SU-DHL-6 (cell line): Measurements from ENCODE around the gene TLCD2.

Source experiments
- H2AFZ ChIP-seq: fragments of 200-600 bp; sonication (generic); 2 replicates; pipeline ENCODE4 v1.6.1; 2014; ENCODE audit warnings: low read depth, mild to moderate bottlenecking, moderate library complexity, mixed read lengths, antibody characterized with exemption, low read length; ENCODE audit not compliant: severe bottlenecking
- H3F3A ChIP-seq: fragments of 200-600 bp; shearing (Covaris generic); 2 replicates; pipeline ENCODE4 v1.6.0; 2016; ENCODE audit warnings: antibody characterized with exemption, mild to moderate bottlenecking; ENCODE audit not compliant: insufficient read depth
- H3K27ac ChIP-seq: fragments of 200-600 bp; sonication (generic); 2 replicates; pipeline ENCODE4 v1.5.1; 2016; ENCODE audit warnings: low read depth, mild to moderate bottlenecking, low read length, moderate library complexity, mixed read lengths
- H3K27me3 ChIP-seq: fragments of 200-600 bp; sonication (generic), shearing (Covaris generic); 2 replicates; pipeline ENCODE4 v1.6.0; 2014; ENCODE audit warnings: mild to moderate bottlenecking, low read length
- H3K36me3 ChIP-seq: fragments of 200-600 bp; sonication (generic); 2 replicates; pipeline ENCODE4 v1.6.1; 2014; ENCODE audit warnings: mild to moderate bottlenecking, low read length, mixed read lengths
- H3K4me2 ChIP-seq: fragments of 300-600, 200-600 bp; shearing (Covaris generic), sonication (generic); 2 replicates; pipeline ENCODE4 v1.6.0; 2014; ENCODE audit warnings: low read length, low read depth, mild to moderate bottlenecking; ENCODE audit not compliant: poor library complexity, severe bottlenecking
- H3K4me3 ChIP-seq: fragments of 200-600 bp; sonication (generic); 2 replicates; pipeline ENCODE4 v1.5.1; 2014; ENCODE audit warnings: antibody characterized with exemption, low read length, mild to moderate bottlenecking, mixed read lengths; ENCODE audit not compliant: insufficient read depth, poor library complexity, severe bottlenecking
- H3K79me2 ChIP-seq: fragments of 200-600 bp; sonication (generic); 2 replicates; pipeline ENCODE4 v1.6.1; 2014; ENCODE audit warnings: mild to moderate bottlenecking, low read length, moderate library complexity; ENCODE audit not compliant: insufficient read depth
- H3K9ac ChIP-seq: fragments of 200-600 bp; sonication (generic); 2 replicates; pipeline ENCODE4 v1.7.0; 2014; ENCODE audit warnings: mild to moderate bottlenecking, low read length
- H3K9me2 ChIP-seq: fragments of 200-600 bp; sonication (generic); replicated peaks from 2 replicates; pipeline ENCODE4 v1.6.1; 2014; ENCODE audit warnings: low read length; ENCODE audit not compliant: insufficient read depth
- H3K9me3 ChIP-seq: fragments of 200-600 bp; sonication (generic); 2 replicates; pipeline ENCODE4 v1.6.1; 2014; ENCODE audit warnings: low read length, mixed read lengths; ENCODE audit not compliant: insufficient read depth
- H4K20me1 ChIP-seq: fragments of 200-600 bp; sonication (generic); 2 replicates; pipeline ENCODE4 v1.6.1; 2014; ENCODE audit warnings: low read depth, mild to moderate bottlenecking, antibody characterized with exemption, low read length, moderate library complexity, mixed read lengths
- EZH2phosphoT487 ChIP-seq: fragments of 200-600 bp; sonication (generic), shearing (Covaris generic); conservative IDR thresholded peaks from 2 replicates; pipeline ENCODE4 v1.6.1; 2018; ENCODE audit warnings: mild to moderate bottlenecking, antibody characterized with exemption, low read length, moderate library complexity, mixed read lengths
- TF ChIP-seq, protein P1 (sequence below): fragments of 200-600 bp; sonication (generic); IDR thresholded peaks from one replicate; pipeline ENCODE4 v1.5.1; 2017; ENCODE audit warnings: antibody characterized with exemption, mild to moderate bottlenecking, low read length, moderate library complexity; ENCODE audit not compliant: insufficient read depth, poor library complexity, severe bottlenecking

TLCD2 gene

GRCh38 chr17:1746975-1747543, 36.9 kb upstream of the TLCD2 start:
- Histone ChIP-seq H3K9ac (no peak overlapping the region), H3F3A (no peaks in the 10 kb centered on the region), H3K4me3 (no peak overlapping the region), H3K27me3 (no peaks in the 10 kb centered on the region), H3K36me3 (no peaks in the 10 kb centered on the region), H3K27ac (no peak overlapping the region), H3K9me3 (no peaks in the 10 kb centered on the region), H3K4me2 (no peak overlapping the region), H3K79me2 (no peaks in the 10 kb centered on the region), H2AFZ (no peak overlapping the region), H3K9me2 (no peaks in the 10 kb centered on the region), H4K20me1 (no peaks in the 10 kb centered on the region)
- no peak for TF ChIP-seq EZH2phosphoT487

- Histone ChIP-seq H3K27ac (no peak overlapping the region), H3K79me2 (no peaks in the 10 kb centered on the region), H3K36me3 (no peaks in the 10 kb centered on the region), H3K9me3 (no peaks in the 10 kb centered on the region), H3K9me2 (no peaks in the 10 kb centered on the region), H4K20me1 (no peaks in the 10 kb centered on the region), H3K4me3 (no peak overlapping the region), H3F3A (no peaks in the 10 kb centered on the region), H3K27me3 (no peaks in the 10 kb centered on the region), H2AFZ (no peak overlapping the region), H3K4me2 (no peak overlapping the region), H3K9ac (no peak overlapping the region)
- TF ChIP-seq, protein P1, sequence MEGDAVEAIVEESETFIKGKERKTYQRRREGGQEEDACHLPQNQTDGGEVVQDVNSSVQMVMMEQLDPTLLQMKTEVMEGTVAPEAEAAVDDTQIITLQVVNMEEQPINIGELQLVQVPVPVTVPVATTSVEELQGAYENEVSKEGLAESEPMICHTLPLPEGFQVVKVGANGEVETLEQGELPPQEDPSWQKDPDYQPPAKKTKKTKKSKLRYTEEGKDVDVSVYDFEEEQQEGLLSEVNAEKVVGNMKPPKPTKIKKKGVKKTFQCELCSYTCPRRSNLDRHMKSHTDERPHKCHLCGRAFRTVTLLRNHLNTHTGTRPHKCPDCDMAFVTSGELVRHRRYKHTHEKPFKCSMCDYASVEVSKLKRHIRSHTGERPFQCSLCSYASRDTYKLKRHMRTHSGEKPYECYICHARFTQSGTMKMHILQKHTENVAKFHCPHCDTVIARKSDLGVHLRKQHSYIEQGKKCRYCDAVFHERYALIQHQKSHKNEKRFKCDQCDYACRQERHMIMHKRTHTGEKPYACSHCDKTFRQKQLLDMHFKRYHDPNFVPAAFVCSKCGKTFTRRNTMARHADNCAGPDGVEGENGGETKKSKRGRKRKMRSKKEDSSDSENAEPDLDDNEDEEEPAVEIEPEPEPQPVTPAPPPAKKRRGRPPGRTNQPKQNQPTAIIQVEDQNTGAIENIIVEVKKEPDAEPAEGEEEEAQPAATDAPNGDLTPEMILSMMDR = no peak
- no peak for TF ChIP-seq EZH2phosphoT487
Observed at GRCh38 chr17:1745513-1746020, 35.4 kb upstream of the TLCD2 start.

DNA sequence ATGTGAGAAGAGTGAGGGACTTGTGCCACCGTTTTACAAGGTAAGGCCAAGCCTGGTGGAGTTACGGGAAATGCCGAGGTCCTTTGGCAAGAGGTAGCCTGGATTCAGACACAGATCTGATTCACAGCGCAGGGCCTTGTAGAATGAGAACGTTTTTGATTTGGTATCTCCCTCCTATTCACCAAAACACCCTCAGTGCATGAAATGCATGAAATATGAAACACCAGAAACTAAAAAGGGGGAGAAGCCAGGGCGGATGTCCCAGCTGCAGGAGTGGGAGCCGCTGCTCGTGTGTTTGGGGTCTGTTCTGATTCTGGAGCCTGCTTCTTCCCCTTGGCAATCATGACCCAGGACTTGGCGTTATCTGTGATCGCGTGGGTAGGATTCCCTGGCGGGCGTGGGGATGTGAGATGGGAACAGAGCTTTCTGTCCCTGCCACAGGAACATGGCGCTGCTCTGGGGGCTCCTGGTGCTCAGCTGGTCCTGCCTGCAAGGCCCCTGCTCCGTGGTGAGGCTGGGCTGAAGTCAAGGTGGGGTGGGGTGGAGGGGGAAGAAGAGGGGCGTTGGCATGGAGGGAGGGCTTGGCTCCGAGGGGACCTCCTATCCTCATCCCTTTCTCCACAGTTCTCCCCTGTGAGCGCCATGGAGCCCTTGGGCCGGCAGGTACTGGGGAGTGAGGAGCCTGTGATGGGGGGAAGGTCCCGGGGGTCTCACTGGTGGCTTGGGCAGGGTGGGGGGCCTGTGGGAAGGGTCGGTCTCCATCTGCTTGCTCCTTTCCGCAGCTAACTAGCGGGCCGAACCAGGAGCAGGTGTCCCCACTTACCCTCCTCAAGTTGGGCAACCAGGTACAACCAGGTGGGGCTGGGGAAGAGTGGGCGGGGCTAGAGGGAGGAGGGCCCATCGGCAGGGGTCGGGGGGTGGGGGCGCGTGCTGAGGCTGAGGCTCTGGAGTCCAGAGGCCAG, 34.7 kb upstream of the TLCD2 start:
- Histone ChIP-seq H3F3A (no peaks in the 10 kb centered on the region), H3K79me2 (no peaks in the 10 kb centered on the region), H3K9me3 (no peaks in the 10 kb centered on the region), H2AFZ (no peak overlapping the region), H4K20me1 (no peaks in the 10 kb centered on the region), H3K9ac (no peak overlapping the region), H3K9me2 (no peaks in the 10 kb centered on the region), H3K4me2 (no peak overlapping the region), H3K36me3 (no peaks in the 10 kb centered on the region), H3K4me3 (no peak overlapping the region), H3K27ac (no peak overlapping the region), H3K27me3 (no peaks in the 10 kb centered on the region)
- TF ChIP-seq EZH2phosphoT487 = no peak
- TF ChIP-seq, protein P1 = no peak

DNA sequence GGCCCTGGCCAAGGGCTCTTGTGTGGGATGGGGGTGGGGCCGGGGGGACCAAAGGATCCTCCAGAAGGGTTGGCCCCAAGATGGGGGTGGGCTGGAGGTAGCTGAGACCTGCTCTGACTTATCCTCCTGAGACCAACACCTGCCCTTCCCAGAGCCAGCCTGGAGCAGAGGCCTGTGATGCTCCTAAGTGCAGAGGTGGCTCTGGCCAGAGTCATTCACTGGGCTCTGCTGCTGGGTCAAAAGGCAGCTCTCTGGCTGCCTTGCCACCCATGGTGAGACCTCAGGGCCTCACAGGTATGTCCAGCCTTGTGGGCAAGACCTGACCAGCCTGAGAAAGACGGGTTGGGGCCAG, 32.9 kb upstream of the TLCD2 start:
- TF ChIP-seq EZH2phosphoT487 = no peak
- TF ChIP-seq, protein P1 = no peak
- Histone ChIP-seq H3K9me3 (no peaks in the 10 kb centered on the region), H3K79me2 (no peaks in the 10 kb centered on the region), H3K27ac (no peak overlapping the region), H3F3A (no peaks in the 10 kb centered on the region), H2AFZ (no peak overlapping the region), H4K20me1 (no peaks in the 10 kb centered on the region), H3K4me2 (no peak overlapping the region), H3K9ac (no peak overlapping the region), H3K27me3 (no peaks in the 10 kb centered on the region), H3K36me3 (no peaks in the 10 kb centered on the region), H3K9me2 (no peaks in the 10 kb centered on the region), H3K4me3 (no peak overlapping the region)
